Epithelial cell of prostate (primary cell): Measurements from ENCODE around the gene VGLL3.

Source experiments
- DNase-seq: peaks from one replicate; pipeline ENCODE4 v3.0.0-alpha.2; 2011; ENCODE audit warnings: low read depth, low spot score
- H3K27ac ChIP-seq: fragments of 450-650 bp; 2 replicates; pipeline ENCODE4 v1.5.1; 2017; ENCODE audit warnings: mild to moderate bottlenecking

VGLL3 gene

GRCh38 chr3:86958534-86958933, 32.4 kb downstream of the VGLL3 start:
- no peak for DNase-seq
- no peak overlapping the region for H3K27ac ChIP-seq

GRCh38 chr3:86954747-86955146, 36.2 kb downstream of the VGLL3 start:
- no peak for DNase-seq
- no peak overlapping the region for H3K27ac ChIP-seq

GRCh38 chr3:86954226-86954625, 36.7 kb downstream of the VGLL3 start:
- no peak for DNase-seq
- H3K27ac ChIP-seq, result no peak overlapping the region

- DNase-seq, result peak; percentile 74
- no peak overlapping the region for H3K27ac ChIP-seq
These were observed 39.6 kb downstream of the VGLL3 start for GRCh38 chr3:86951322-86951721.

- DNase-seq, result no peak
- no peak overlapping the region for H3K27ac ChIP-seq
These were observed 40.2 kb downstream of the VGLL3 start for GRCh38 chr3:86950717-86951116.

GRCh38 chr3:86949850-86950249, 41.1 kb downstream of the VGLL3 start:
- H3K27ac ChIP-seq, result no peak overlapping the region
- DNase-seq, result no peak

- H3K27ac ChIP-seq, result no peak overlapping the region
- peak; percentile 65 for DNase-seq
These were observed 42.1 kb downstream of the VGLL3 start for GRCh38 chr3:86948822-86949221.

- no peak for DNase-seq
- H3K27ac ChIP-seq, result no peak overlapping the region
These were observed 48.7 kb downstream of the VGLL3 start for GRCh38 chr3:86942206-86942605.

- H3K27ac ChIP-seq, result no peak overlapping the region
- no peak for DNase-seq
These were observed 52.4 kb downstream of the VGLL3 start for GRCh38 chr3:86938416-86939105.

GRCh38 chr3:86937306-86937791, 53.6 kb downstream of the VGLL3 start:
- peak overlapping the region; percentile 58 for H3K27ac ChIP-seq
- DNase-seq, result peak; percentile 66

GRCh38 chr3:86934851-86935250, 56.1 kb downstream of the VGLL3 start:
- DNase-seq, result no peak
- H3K27ac ChIP-seq, result no peak overlapping the region

- no peak for DNase-seq
- no peak overlapping the region for H3K27ac ChIP-seq
These were observed 60.1 kb downstream of the VGLL3 start for GRCh38 chr3:86930831-86931230.

GRCh38 chr3:86930181-86930580, 60.8 kb downstream of the VGLL3 start:
- no peak for DNase-seq
- H3K27ac ChIP-seq, result no peak overlapping the region

- DNase-seq, result no peak
- no peak overlapping the region for H3K27ac ChIP-seq
These were observed 61.9 kb downstream of the VGLL3 start for GRCh38 chr3:86929046-86929445.

GRCh38 chr3:86923071-86923491, 67.9 kb downstream of the VGLL3 start:
- peak overlapping the region; percentile 67 for H3K27ac ChIP-seq
- DNase-seq, result peak; percentile 46

GRCh38 chr3:86921971-86922680, 68.8 kb downstream of the VGLL3 start:
- no peak for DNase-seq
- H3K27ac ChIP-seq, result peak overlapping the region; percentile 67

- no peak for DNase-seq
- H3K27ac ChIP-seq, result no peak overlapping the region
These were observed 76.3 kb downstream of the VGLL3 start for GRCh38 chr3:86914670-86915069.

- H3K27ac ChIP-seq, result no peak overlapping the region
- DNase-seq, result no peak
These were observed 77.8 kb downstream of the VGLL3 start for GRCh38 chr3:86913160-86913559.

- H3K27ac ChIP-seq, result no peak overlapping the region
- DNase-seq, result no peak
These were observed 95.7 kb downstream of the VGLL3 start for GRCh38 chr3:86895202-86895601.

GRCh38 chr3:86890741-86891396, 100.1 kb downstream of the VGLL3 start:
- no peak overlapping the region for H3K27ac ChIP-seq
- no peak for DNase-seq
